ENCODE results near the gene DACH2. TPM values are rescaled to one million over a fixed set of nuclear protein-coding genes. Genes with fewer than 3 reads are reported as not detected.

DACH2 gene
- total and polyA plus RNA-seq, 2 of the 4 experiments (the other 2 are of a cell fraction), result 2.8 to 3.8 TPM

- intact Hi-C loops (cut with micrococcal nuclease), result no loop called here
- Histone ChIP-seq H3K4ac (ENCODE audit: low read depth, low read length) (no peak overlapping the region), H3K4me2 (ENCODE audit: low read depth, low read length) (no peak overlapping the region), H3K27me3 (ENCODE audit: control insufficient read depth, insufficient read depth, low read length) (peaks cover 7% of the 10 kb centered on the region), H2BK15ac (ENCODE audit: low read depth, low read length) (no peak overlapping the region), H3K27ac (ENCODE audit: insufficient read depth, low read length) (no peak overlapping the region), H3K23ac (ENCODE audit: low read depth, low read length) (no peak overlapping the region), H3K9ac (ENCODE audit: low read depth, low read length) (no peak overlapping the region), H3K79me1 (ENCODE audit: low read depth in 1 of 2, low read length in 2 of 2) (no peaks in the 10 kb centered on the region), H2AK9ac (replicated peaks; ENCODE audit: low read depth, low read length, poor library complexity) (no peak overlapping the region), H3K18ac (ENCODE audit: low read depth, low read length) (no peak overlapping the region), H3K14ac (replicated peaks; ENCODE audit: low read depth, low read length) (no peak overlapping the region), H3K9me3 (ENCODE audit: control insufficient read depth, insufficient read depth, low read length) (no peaks in the 10 kb centered on the region), H2BK120ac (ENCODE audit: low read depth, low read length) (no peak overlapping the region), H3K36me3 (ENCODE audit: control insufficient read depth, insufficient read depth, low read length) (no peaks in the 10 kb centered on the region), H4K91ac (ENCODE audit: insufficient read depth, low read depth, low read length) (no peak overlapping the region), H3K4me1 (ENCODE audit: control insufficient read depth, insufficient read depth, low read length) (no peaks in the 10 kb centered on the region), H2AFZ (replicated peaks; ENCODE audit: low read length, poor library complexity) (no peak overlapping the region), H4K8ac (ENCODE audit: low read depth in 2 of 2, low read length in 2 of 2) (no peak overlapping the region), H3K56ac (ENCODE audit: extremely low read depth, insufficient read depth, low read length) (no peak overlapping the region), H4K20me1 (ENCODE audit: insufficient read depth, low read length) (no peaks in the 10 kb centered on the region), H4K5ac (ENCODE audit: low read depth, low read length) (no peak overlapping the region), H3K4me3 (ENCODE audit: insufficient read depth, low read depth, low read length) (no peak overlapping the region), H3K9me1 (ENCODE audit: insufficient read depth, low read length) (no peaks in the 10 kb centered on the region), H2BK20ac (ENCODE audit: low read depth, low read length) (no peak overlapping the region), H2AK5ac (ENCODE audit: low read depth, low read length) (no peak overlapping the region), H2BK5ac (ENCODE audit: low read depth, low read length, poor library complexity, severe bottlenecking) (no peak overlapping the region)
- ATAC-seq (ENCODE audit: low read depth), result no peak
- dilution Hi-C loops (cut with HindIII; ENCODE audit: low sequenced_read_pairs, unreplicated experiment), result no loop called here
- in situ Hi-C loops (cut with MboI; ENCODE audit: low sequenced_read_pairs), result no loop called here
- CTCF ChIA-PET, result no interaction called here
- no TSS peak for BruUV-seq (replicated peaks)
- POLR2A ChIA-PET (ENCODE audit: unreplicated experiment), result no interaction called here
- DNase-seq, result no peak
- no CpG with 5 or more reads among the region's 4 CpGs for WGBS, 2 experiments (ENCODE audit: extremely low coverage in 2 of 2, insufficient read length in 1 of 2)
- no peak for TF ChIP-seq CHD1 (IDR thresholded peaks at IDR 0.05; ENCODE audit: low read depth, low read length)
- no peak for TF ChIP-seq MAFK (IDR thresholded peaks at IDR 0.05; ENCODE audit: low read depth, low read length)
- TF ChIP-seq MAZ (IDR thresholded peaks at IDR 0.05; ENCODE audit: borderline replicate concordance, low read depth, low read length), result no peak
- no peak for TF ChIP-seq USF2 (IDR thresholded peaks at IDR 0.05; ENCODE audit: low read depth, low read length)
- no peak for TF ChIP-seq ELK1 (IDR thresholded peaks at IDR 0.05; ENCODE audit: borderline replicate concordance, low read depth, low read length)
- TF ChIP-seq NFE2L2 (IDR thresholded peaks at IDR 0.05; ENCODE audit: low read depth, low read length), result no peak
- no peak for TF ChIP-seq BHLHE40 (IDR thresholded peaks at IDR 0.05; ENCODE audit: low read depth, low read length)
- no peak for TF ChIP-seq RCOR1 (IDR thresholded peaks at IDR 0.05; ENCODE audit: insufficient replicate concordance, low read length)
- TF ChIP-seq MXI1 (IDR thresholded peaks at IDR 0.05; ENCODE audit: borderline replicate concordance, low read depth, low read length), result no peak
- TF ChIP-seq FOS (IDR thresholded peaks at IDR 0.05; ENCODE audit: low read depth, low read length), result no peak
- no peak for TF ChIP-seq RAD21 (IDR thresholded peaks at IDR 0.05; ENCODE audit: low read length)
- TF ChIP-seq CEBPB (IDR thresholded peaks at IDR 0.05; ENCODE audit: low read depth, low read length), result no peak
- no peak for TF ChIP-seq RFX5 (IDR thresholded peaks at IDR 0.05; ENCODE audit: low read depth, low read length)
- TF ChIP-seq POLR2A (IDR thresholded peaks at IDR 0.05; ENCODE audit: low read depth, low read length), result no peak
- no peak for TF ChIP-seq SMC3 (IDR thresholded peaks at IDR 0.05; ENCODE audit: low read depth, low read length)
- TF ChIP-seq, protein P1, sequence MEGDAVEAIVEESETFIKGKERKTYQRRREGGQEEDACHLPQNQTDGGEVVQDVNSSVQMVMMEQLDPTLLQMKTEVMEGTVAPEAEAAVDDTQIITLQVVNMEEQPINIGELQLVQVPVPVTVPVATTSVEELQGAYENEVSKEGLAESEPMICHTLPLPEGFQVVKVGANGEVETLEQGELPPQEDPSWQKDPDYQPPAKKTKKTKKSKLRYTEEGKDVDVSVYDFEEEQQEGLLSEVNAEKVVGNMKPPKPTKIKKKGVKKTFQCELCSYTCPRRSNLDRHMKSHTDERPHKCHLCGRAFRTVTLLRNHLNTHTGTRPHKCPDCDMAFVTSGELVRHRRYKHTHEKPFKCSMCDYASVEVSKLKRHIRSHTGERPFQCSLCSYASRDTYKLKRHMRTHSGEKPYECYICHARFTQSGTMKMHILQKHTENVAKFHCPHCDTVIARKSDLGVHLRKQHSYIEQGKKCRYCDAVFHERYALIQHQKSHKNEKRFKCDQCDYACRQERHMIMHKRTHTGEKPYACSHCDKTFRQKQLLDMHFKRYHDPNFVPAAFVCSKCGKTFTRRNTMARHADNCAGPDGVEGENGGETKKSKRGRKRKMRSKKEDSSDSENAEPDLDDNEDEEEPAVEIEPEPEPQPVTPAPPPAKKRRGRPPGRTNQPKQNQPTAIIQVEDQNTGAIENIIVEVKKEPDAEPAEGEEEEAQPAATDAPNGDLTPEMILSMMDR (conservative IDR thresholded peaks at IDR 0.05; ENCODE audit: low read depth, low read length), result no peak
Observed at GRCh38 chrX:86146102-86146501, 2.1 kb upstream of the DACH2 start.

Data from IMR-90 (cell line).